HG02763 (cell line): ENCODE results near the gene CLCN4.

Source experiments
- ATAC-seq: cut with Tn5 transposase; IDR thresholded peaks from one replicate; pipeline ENCODE4 v1.9.1; 2021; ENCODE audit warnings: mild to moderate bottlenecking, moderate library complexity; ENCODE audit not compliant: unreplicated experiment

Gene CLCN4

GRCh38 chrX:10156199-10157031 is at the start of gene CLCN4:
Gene CLCN4 (plus strand): TSS chrX:10156975. CDS start chrX:10185033, 28,058 bp downstream.
- ATAC-seq = peak; percentile 59

- no peak for ATAC-seq
These were observed 49.3 kb upstream of the CLCN4 start for GRCh38 chrX:10107483-10107882.

GRCh38 chrX:10108288-10108687 is 48.5 kb upstream of the CLCN4 start:
- ATAC-seq = no peak

- ATAC-seq = no peak
These were observed 47.1 kb upstream of the CLCN4 start for GRCh38 chrX:10109695-10110094.

GRCh38 chrX:10110316-10110935 is 46.3 kb upstream of the CLCN4 start:
- ATAC-seq = no peak

GRCh38 chrX:10110984-10111363 is 45.8 kb upstream of the CLCN4 start:
- ATAC-seq = peak; percentile 33

GRCh38 chrX:10111364-10112148 is 45.2 kb upstream of the CLCN4 start:
- ATAC-seq = peak; percentile 48

- ATAC-seq = peak; percentile 26
These were observed 44.3 kb upstream of the CLCN4 start for GRCh38 chrX:10112510-10112909.

- ATAC-seq = no peak
These were observed 41.7 kb upstream of the CLCN4 start for GRCh38 chrX:10115082-10115481.

GRCh38 chrX:10117301-10117700 is 39.5 kb upstream of the CLCN4 start:
- ATAC-seq = no peak

GRCh38 chrX:10117864-10118377 is 38.9 kb upstream of the CLCN4 start:
- ATAC-seq = no peak

- no peak for ATAC-seq
These were observed 38.2 kb upstream of the CLCN4 start for GRCh38 chrX:10118530-10118929.

GRCh38 chrX:10119399-10119990 is 37.3 kb upstream of the CLCN4 start:
- ATAC-seq = peak; percentile 51

- ATAC-seq = no peak
These were observed 36.4 kb upstream of the CLCN4 start for GRCh38 chrX:10120331-10120730.

- no peak for ATAC-seq
These were observed 35.9 kb upstream of the CLCN4 start for GRCh38 chrX:10120828-10121227.

GRCh38 chrX:10121787-10122186 is 35.0 kb upstream of the CLCN4 start:
- ATAC-seq = peak; percentile 75

GRCh38 chrX:10124506-10125247 is 32.1 kb upstream of the CLCN4 start:
- no peak for ATAC-seq

- ATAC-seq = no peak
These were observed 31.5 kb upstream of the CLCN4 start for GRCh38 chrX:10125248-10125615.

- no peak for ATAC-seq
These were observed 30.7 kb upstream of the CLCN4 start for GRCh38 chrX:10126044-10126443.

- ATAC-seq = no peak
These were observed 29.9 kb upstream of the CLCN4 start for GRCh38 chrX:10126834-10127233.
